H1 (cell line): Measurements from ENCODE around the gene ACTR8. TPM values are rescaled to one million over a fixed set of nuclear protein-coding genes. Genes with fewer than 3 reads are reported as not detected.

Source experiments
- EGR1 ChIP-seq: IDR thresholded peaks from 2 replicates; pipeline ENCODE4 v1.6.1; 2011; ENCODE audit warnings: low read depth, low read length, borderline replicate concordance
- polyA plus RNA-seq, 7 experiments: library from polyadenylated mRNA; depleted of rRNA in 3 of 7; stranded (reverse) in 5 of 7; unstranded in 2 of 7; fragments of >200 nt in 5 of 7; fragments of 200-250 nt in 2 of 7; gene quantifications; 1 replicate in 5 of 7; 2 replicates in 1 of 7; 4 replicates in 1 of 7; pipeline versions ENCODE4 v1.2.1 to v1.2.3, GENCODE V29; 2011 to 2013; ENCODE audit warnings: missing spikeins in 2 of 7, mixed read lengths in 2 of 7
- total RNA-seq: library from RNA; stranded (reverse); fragmentation: NEBNext Ultra II Directional; extraction: Animal tissue kit (Norgen Biotek cat#: 25700); gene quantifications from 2 replicates; pipeline ENCODE4 v1.2.1, GENCODE V29; 2021
- TF ChIP-seq, protein P1 (sequence below): IDR thresholded peaks from 2 replicates; pipeline ENCODE4 v1.6.1; 2011; ENCODE audit warnings: low read depth, mild to moderate bottlenecking, low read length; ENCODE audit not compliant: insufficient read depth

Gene ACTR8
- total and polyA plus RNA-seq, 2 of the 8 experiments (the other 6 are each of a cell fraction or from before 2014, with no cell fraction given), result 8.3 to 26.9 TPM

GRCh38 chr3:53844262-53845102 is 37.5 kb downstream of the ACTR8 start (continued):
- TF ChIP-seq, protein P1, sequence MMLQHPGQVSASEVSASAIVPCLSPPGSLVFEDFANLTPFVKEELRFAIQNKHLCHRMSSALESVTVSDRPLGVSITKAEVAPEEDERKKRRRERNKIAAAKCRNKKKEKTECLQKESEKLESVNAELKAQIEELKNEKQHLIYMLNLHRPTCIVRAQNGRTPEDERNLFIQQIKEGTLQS, result no peak
- no peak for TF ChIP-seq EGR1
